PFSK-1 (cell line): ENCODE data around the gene TNPO3.

Source experiments
- FOXP2 ChIP-seq: optimal IDR thresholded peaks from 2 replicates; pipeline ENCODE3; 2011; ENCODE audit warnings: borderline replicate concordance, control low read depth, inconsistent platforms; ENCODE audit not compliant: insufficient read depth; ENCODE audit errors: extremely low read length, extremely low read depth
- POLR2AphosphoS5 ChIP-seq: IDR thresholded peaks from 2 replicates; pipeline ENCODE4 v1.6.1; 2012; ENCODE audit warnings: low read depth, mild to moderate bottlenecking, control low read depth, low read length, moderate library complexity
- SIN3A ChIP-seq: IDR thresholded peaks from 2 replicates; pipeline ENCODE4 v1.6.1; 2012; ENCODE audit warnings: mild to moderate bottlenecking, low read length, moderate library complexity, borderline replicate concordance; ENCODE audit not compliant: insufficient read depth
- TAF1 ChIP-seq: IDR thresholded peaks from 2 replicates; pipeline ENCODE4 v1.6.1; 2012; ENCODE audit warnings: low read length, control low read depth, borderline replicate concordance; ENCODE audit not compliant: insufficient read depth
- TF ChIP-seq, protein P1 (sequence below), 2 experiments: IDR thresholded peaks; 2 replicates each; pipeline versions ENCODE4 v1.6.1 to v1.8.0; 2011 to 2012; ENCODE audit warnings: low read depth in 2 of 2, low read length in 2 of 2, control low read depth in 1 of 2, inconsistent platforms in 1 of 2, mild to moderate bottlenecking in 1 of 2, moderate library complexity in 1 of 2; ENCODE audit not compliant: insufficient read depth in 1 of 2

Gene TNPO3

DNA sequence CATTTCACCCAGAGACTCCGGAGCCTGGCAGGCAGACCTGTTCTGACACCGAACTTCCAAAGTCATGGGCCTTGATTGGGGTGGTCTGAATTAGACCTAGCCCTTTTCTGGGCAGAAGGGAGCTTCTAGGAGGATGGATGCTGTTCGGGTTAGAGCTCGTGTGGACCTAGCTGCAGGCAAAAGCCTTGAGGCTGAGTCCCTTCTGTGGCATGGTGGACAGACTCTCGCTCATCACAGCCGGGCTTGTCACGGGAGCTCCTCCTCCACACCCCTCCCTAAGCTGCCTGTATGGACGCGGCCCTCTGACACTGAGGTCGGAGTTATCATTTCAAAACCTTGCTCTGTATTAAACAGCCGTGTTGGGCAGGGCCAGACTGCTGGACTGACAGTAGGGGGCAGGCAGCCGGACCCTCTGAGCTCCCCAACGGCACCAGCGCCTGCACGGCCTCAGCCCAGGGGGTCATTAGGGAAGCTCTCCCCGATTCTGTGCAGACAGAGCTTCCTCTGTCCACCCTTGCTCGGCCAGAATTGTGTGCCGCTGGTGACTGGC lies 115.0 kb downstream of the TNPO3 start:
- TF ChIP-seq, protein P1, sequence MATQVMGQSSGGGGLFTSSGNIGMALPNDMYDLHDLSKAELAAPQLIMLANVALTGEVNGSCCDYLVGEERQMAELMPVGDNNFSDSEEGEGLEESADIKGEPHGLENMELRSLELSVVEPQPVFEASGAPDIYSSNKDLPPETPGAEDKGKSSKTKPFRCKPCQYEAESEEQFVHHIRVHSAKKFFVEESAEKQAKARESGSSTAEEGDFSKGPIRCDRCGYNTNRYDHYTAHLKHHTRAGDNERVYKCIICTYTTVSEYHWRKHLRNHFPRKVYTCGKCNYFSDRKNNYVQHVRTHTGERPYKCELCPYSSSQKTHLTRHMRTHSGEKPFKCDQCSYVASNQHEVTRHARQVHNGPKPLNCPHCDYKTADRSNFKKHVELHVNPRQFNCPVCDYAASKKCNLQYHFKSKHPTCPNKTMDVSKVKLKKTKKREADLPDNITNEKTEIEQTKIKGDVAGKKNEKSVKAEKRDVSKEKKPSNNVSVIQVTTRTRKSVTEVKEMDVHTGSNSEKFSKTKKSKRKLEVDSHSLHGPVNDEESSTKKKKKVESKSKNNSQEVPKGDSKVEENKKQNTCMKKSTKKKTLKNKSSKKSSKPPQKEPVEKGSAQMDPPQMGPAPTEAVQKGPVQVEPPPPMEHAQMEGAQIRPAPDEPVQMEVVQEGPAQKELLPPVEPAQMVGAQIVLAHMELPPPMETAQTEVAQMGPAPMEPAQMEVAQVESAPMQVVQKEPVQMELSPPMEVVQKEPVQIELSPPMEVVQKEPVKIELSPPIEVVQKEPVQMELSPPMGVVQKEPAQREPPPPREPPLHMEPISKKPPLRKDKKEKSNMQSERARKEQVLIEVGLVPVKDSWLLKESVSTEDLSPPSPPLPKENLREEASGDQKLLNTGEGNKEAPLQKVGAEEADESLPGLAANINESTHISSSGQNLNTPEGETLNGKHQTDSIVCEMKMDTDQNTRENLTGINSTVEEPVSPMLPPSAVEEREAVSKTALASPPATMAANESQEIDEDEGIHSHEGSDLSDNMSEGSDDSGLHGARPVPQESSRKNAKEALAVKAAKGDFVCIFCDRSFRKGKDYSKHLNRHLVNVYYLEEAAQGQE (IDR thresholded peaks at IDR 0.05; ENCODE audit: insufficient read depth in 1 of 2, low read depth in 2 of 2, low read length in 2 of 2) = no peak
- TF ChIP-seq TAF1 = no peak

DNA sequence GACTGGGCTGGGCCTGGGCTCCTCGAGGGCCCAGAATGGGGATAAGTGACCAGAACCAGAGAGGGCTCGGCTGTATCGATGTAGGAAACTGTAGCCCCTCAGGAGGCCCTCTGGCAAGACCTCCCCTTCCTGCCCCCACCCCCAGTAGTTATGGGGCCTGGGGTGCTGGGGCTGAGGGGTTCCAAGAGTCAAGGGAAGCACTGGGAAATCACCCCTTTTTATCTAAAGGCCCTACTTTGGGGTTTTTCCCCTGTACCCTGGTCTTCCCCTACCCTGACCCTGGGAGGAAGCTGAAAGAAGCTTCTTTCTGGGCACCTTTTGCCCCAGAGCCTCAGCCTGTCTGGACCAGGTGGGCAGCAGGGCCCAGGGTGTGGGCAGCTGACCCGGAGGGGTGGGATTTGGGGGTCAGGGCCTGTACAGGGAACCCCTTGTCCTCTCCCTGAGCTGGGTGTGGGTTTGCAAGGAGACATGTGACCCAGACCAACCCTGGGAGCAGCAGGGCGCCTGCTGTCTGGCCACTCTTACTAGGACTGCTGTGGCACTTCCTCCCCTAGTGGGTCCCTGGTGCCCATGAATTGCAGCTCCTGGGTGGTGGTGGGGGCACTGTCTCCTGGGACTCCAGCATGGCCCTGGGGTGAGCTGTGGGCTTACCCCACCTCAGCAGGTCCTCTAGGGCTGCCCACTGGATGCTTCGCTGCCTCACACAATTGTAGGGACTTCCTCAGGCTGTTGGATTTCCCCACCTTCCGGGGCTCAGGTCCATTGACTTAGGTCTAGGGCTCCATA lies 115.6 kb downstream of the TNPO3 start:
- TF ChIP-seq TAF1 = no peak
- TF ChIP-seq, protein P1 (IDR thresholded peaks at IDR 0.05; ENCODE audit: insufficient read depth in 1 of 2, low read depth in 2 of 2, low read length in 2 of 2) = no peak
- no peak for TF ChIP-seq FOXP2
- no peak for TF ChIP-seq POLR2AphosphoS5
- no peak for TF ChIP-seq SIN3A

DNA sequence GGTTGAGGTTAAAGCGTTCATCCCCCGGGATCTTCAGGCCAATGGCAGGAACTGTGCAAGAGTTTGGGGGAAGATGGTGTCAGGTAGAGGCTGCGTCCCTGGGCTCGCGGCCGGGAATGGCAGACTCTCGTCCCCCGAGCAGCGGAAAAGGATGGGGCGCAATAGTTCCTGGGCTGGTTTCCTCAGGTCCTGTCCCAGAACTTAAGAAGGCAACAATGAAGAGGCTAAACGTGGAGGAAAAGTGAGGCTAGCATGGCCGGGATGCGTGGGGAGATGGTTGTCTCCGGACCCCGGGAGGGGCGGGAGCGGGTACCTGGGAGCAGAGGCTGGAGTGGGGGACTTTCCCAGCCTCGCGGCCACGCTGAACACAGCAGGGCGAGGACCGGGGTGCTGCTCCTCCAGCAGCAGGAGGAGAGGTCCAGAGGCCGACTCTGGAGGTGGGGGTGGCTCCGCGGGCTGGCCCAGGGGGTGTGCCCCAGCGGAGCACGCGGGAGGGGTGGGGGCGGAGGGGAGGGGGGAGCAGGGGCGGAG lies 116.3 kb downstream of the TNPO3 start:
- no peak for TF ChIP-seq POLR2AphosphoS5
- no peak for TF ChIP-seq SIN3A

DNA sequence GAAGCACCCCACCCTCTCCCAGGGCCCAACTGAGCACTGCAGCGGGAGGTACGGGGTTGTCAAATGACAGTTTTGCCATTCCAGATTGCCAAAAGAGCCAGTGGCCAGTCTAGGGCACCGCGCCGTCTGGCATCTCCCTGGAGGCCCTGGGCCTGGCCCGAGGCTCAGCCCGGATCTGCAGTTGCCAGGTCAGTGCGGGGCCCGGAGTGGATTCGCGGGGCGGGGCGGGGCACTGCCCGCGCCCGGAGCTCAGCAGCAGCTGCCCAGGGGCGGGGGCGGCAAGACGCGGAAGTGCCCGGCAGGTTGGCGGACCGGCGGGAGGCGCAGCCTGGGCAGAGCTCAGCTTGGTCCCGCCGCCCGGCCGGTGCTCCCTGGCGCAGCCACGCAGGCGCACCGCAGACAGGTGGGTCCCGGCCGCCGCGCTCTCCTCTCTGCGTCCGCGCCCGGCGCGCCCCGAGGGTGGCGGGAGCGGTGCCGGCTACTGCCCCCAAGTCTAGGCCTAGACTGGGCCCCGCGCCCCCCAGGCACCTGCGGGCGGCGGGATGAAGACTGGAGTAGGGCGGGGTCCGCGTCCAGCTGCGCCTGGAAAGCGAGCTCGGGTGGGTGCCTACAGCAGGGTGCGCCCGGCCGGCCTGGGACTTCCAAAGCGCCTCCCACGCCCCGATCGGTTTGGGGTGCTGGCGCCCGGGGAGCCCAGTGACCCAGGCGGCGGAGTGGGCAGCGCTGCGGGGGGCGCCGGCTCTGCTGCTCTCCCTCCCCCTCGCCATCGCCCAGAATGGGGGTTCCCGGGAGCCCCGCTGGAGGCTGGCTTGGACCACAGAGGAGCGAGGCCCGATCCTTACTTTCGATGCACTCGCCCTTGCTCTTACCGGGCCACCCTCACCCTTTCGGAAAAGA lies 117.0 kb downstream of the TNPO3 start, which contains the start of gene IRF5:
TSS of gene IRF5 (plus strand) at position 281 of the 897 bp plus-strand sequence. CDS start 4,155 bp downstream, outside the sequence.
- TF ChIP-seq POLR2AphosphoS5 = no peak
- no peak for TF ChIP-seq SIN3A
- TF ChIP-seq FOXP2 = no peak
- no peak for TF ChIP-seq TAF1
- TF ChIP-seq, protein P1 (IDR thresholded peaks at IDR 0.05; ENCODE audit: insufficient read depth in 1 of 2, low read depth in 2 of 2, low read length in 2 of 2) = no peak

DNA sequence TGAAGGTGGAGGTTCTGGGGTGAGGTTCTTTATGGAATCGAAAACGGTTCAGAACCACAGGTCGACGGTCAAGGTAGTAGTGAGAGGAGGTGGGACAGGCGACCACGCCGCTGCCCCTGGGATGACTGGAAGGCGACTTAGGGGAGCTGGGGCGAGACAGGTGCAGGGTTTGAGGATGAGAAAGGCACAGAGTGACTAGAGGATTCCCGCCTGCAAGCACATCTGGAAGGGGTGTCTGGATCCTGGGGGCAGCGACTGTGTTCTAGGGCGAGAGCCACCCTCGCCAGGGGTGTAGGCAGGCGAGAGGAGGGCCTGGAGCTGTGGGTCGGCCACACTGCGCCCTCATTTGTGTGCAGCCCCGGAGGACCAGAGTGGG lies 117.7 kb downstream of the TNPO3 start:
- TF ChIP-seq FOXP2 (no peak), POLR2AphosphoS5 (no peak), TAF1 (no peak), SIN3A (no peak)
- TF ChIP-seq, protein P1 (IDR thresholded peaks at IDR 0.05; ENCODE audit: insufficient read depth in 1 of 2, low read depth in 2 of 2, low read length in 2 of 2) = no peak
